ENCODE measurements around the gene GPR63. TPM values are rescaled to one million over a fixed set of nuclear protein-coding genes. Genes with fewer than 3 reads are reported as not detected.

GPR63 gene
- total RNA-seq, 1 experiment from 2014 or later = 4.1 TPM

GRCh38 chr6:96761794-96762193 lies 75.5 kb downstream of the GPR63 start:
- BruUV-seq (replicated peaks) = no TSS peak
- Histone ChIP-seq H3K27me3 (replicated peaks; ENCODE audit: insufficient read depth, low read depth, low read length, poor library complexity) (no peaks in the 10 kb centered on the region), H3K4me3 (ENCODE audit: low read depth, low read length, poor library complexity, severe bottlenecking) (no peak overlapping the region), H3K27ac (ENCODE audit: low read depth, low read length, poor library complexity, severe bottlenecking) (no peak overlapping the region), H3K9me3 (ENCODE audit: low read depth, low read length, poor library complexity, severe bottlenecking) (no peaks in the 10 kb centered on the region), H3K36me3 (ENCODE audit: insufficient read depth, low read length, poor library complexity, severe bottlenecking) (no peaks in the 10 kb centered on the region), H3K4me1 (ENCODE audit: insufficient read depth, low read length, poor library complexity, severe bottlenecking) (no peaks in the 10 kb centered on the region)
- TF ChIP-seq EZH2 (IDR thresholded peaks at IDR 0.05; ENCODE audit: borderline replicate concordance, low read depth, low read length, poor library complexity, severe bottlenecking) = no peak
- TF ChIP-seq, protein P1, sequence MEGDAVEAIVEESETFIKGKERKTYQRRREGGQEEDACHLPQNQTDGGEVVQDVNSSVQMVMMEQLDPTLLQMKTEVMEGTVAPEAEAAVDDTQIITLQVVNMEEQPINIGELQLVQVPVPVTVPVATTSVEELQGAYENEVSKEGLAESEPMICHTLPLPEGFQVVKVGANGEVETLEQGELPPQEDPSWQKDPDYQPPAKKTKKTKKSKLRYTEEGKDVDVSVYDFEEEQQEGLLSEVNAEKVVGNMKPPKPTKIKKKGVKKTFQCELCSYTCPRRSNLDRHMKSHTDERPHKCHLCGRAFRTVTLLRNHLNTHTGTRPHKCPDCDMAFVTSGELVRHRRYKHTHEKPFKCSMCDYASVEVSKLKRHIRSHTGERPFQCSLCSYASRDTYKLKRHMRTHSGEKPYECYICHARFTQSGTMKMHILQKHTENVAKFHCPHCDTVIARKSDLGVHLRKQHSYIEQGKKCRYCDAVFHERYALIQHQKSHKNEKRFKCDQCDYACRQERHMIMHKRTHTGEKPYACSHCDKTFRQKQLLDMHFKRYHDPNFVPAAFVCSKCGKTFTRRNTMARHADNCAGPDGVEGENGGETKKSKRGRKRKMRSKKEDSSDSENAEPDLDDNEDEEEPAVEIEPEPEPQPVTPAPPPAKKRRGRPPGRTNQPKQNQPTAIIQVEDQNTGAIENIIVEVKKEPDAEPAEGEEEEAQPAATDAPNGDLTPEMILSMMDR (conservative IDR thresholded peaks at IDR 0.05; ENCODE audit: low read depth, low read length) = no peak
- DNase-seq (ENCODE audit: low spot score) = no peak
- intact Hi-C loops (cut with micrococcal nuclease; ENCODE audit: unreplicated experiment) = loop anchor here (2.0 kb wide), 1 partner anchor 135 kb away; no protein-coding TSS in a partner anchor
- CTCF ChIA-PET = no interaction called here
- POLR2A ChIA-PET (ENCODE audit: low non-redundant PET) = no interaction called here

DNA sequence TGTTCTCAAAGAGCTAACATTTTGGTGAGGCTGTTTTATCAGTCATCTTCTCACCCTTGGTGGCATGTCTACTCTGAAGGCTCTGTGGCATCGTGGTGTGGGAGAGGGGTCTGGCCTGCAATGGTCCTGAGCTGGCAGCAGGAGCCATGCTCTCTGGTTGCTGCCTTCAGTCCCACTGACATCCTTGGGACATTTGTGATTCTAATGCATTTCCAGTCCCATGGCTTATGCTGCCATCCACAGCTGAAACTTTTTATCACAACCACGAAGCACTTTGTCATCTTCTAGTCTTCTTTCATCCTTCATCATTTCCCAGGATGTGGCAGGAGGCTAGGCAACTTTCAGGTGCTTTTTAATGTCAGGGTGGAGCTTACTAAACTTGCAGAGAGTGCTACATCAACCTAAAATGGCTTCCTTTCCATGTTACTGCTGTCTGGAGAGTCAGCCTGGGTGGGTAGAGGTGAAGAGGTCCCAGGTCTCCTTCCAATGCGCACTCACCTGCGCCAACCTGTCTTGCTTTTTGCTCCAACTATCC lies 77.1 kb downstream of the GPR63 start:
- ChIA-PET POLR2A (ENCODE audit: low non-redundant PET) (no interaction called here), CTCF (no interaction called here)
- no peaks in the 10 kb centered on the region for H3K27me3 ChIP-seq (replicated peaks; ENCODE audit: insufficient read depth, low read depth, low read length, poor library complexity)
- peak; percentile 22 for DNase-seq (ENCODE audit: low spot score)
- TF ChIP-seq, protein P1 (conservative IDR thresholded peaks at IDR 0.05; ENCODE audit: low read depth, low read length) = peak; percentile 36
- TF ChIP-seq EZH2 (IDR thresholded peaks at IDR 0.05; ENCODE audit: borderline replicate concordance, low read depth, low read length, poor library complexity, severe bottlenecking) = no peak
- no peak overlapping the region for H3K4me3 ChIP-seq (ENCODE audit: low read depth, low read length, poor library complexity, severe bottlenecking)
- no peaks in the 10 kb centered on the region for H3K36me3 ChIP-seq (ENCODE audit: insufficient read depth, low read length, poor library complexity, severe bottlenecking)
- H3K9me3 ChIP-seq (ENCODE audit: low read depth, low read length, poor library complexity, severe bottlenecking) = no peaks in the 10 kb centered on the region
- no TSS peak for BruUV-seq (replicated peaks)
- intact Hi-C loops (cut with micrococcal nuclease; ENCODE audit: unreplicated experiment) = loop anchor here (2.0 kb wide), 1 partner anchor 133 kb away; no protein-coding TSS in a partner anchor
- H3K4me1 ChIP-seq (ENCODE audit: insufficient read depth, low read length, poor library complexity, severe bottlenecking) = no peaks in the 10 kb centered on the region
- H3K27ac ChIP-seq (ENCODE audit: low read depth, low read length, poor library complexity, severe bottlenecking) = no peak overlapping the region

GRCh38 chr6:96755096-96755495 lies 82.2 kb downstream of the GPR63 start:
- Histone ChIP-seq H3K27me3 (replicated peaks; ENCODE audit: insufficient read depth, low read depth, low read length, poor library complexity) (no peaks in the 10 kb centered on the region), H3K4me1 (ENCODE audit: insufficient read depth, low read length, poor library complexity, severe bottlenecking) (no peaks in the 10 kb centered on the region), H3K4me3 (ENCODE audit: low read depth, low read length, poor library complexity, severe bottlenecking) (no peak overlapping the region), H3K27ac (ENCODE audit: low read depth, low read length, poor library complexity, severe bottlenecking) (no peak overlapping the region), H3K36me3 (ENCODE audit: insufficient read depth, low read length, poor library complexity, severe bottlenecking) (no peaks in the 10 kb centered on the region), H3K9me3 (ENCODE audit: low read depth, low read length, poor library complexity, severe bottlenecking) (no peaks in the 10 kb centered on the region)
- intact Hi-C loops (cut with micrococcal nuclease; ENCODE audit: unreplicated experiment) = no loop called here
- DNase-seq (ENCODE audit: low spot score) = no peak
- POLR2A ChIA-PET (ENCODE audit: low non-redundant PET) = no interaction called here
- BruUV-seq (replicated peaks) = no TSS peak
- CTCF ChIA-PET = no interaction called here
- no peak for TF ChIP-seq EZH2 (IDR thresholded peaks at IDR 0.05; ENCODE audit: borderline replicate concordance, low read depth, low read length, poor library complexity, severe bottlenecking)
- TF ChIP-seq, protein P1 (conservative IDR thresholded peaks at IDR 0.05; ENCODE audit: low read depth, low read length) = no peak
